GM19023 (cell line): Measurements from ENCODE around the gene RAPGEF1.

ENCODE experiments used
- ATAC-seq: cut with Tn5 transposase; IDR thresholded peaks from one replicate; pipeline ENCODE4 v1.9.1; 2021; ENCODE audit warnings: mild to moderate bottlenecking, moderate library complexity; ENCODE audit not compliant: unreplicated experiment

Gene RAPGEF1

GRCh38 chr9:131708226-131709002 lies 31.5 kb downstream of the RAPGEF1 start:
- ATAC-seq: no peak

GRCh38 chr9:131707733-131708157 lies 32.1 kb downstream of the RAPGEF1 start:
- no peak for ATAC-seq

GRCh38 chr9:131707050-131707449 lies 32.8 kb downstream of the RAPGEF1 start:
- no peak for ATAC-seq

- no peak for ATAC-seq
These were observed 33.3 kb downstream of the RAPGEF1 start for GRCh38 chr9:131706608-131706970.

- ATAC-seq: no peak
These were observed 34.9 kb downstream of the RAPGEF1 start for GRCh38 chr9:131704988-131705387.

GRCh38 chr9:131704141-131704983 lies 35.5 kb downstream of the RAPGEF1 start:
- no peak for ATAC-seq

GRCh38 chr9:131703697-131704096 lies 36.2 kb downstream of the RAPGEF1 start:
- no peak for ATAC-seq

GRCh38 chr9:131702911-131703310 lies 37.0 kb downstream of the RAPGEF1 start:
- ATAC-seq: no peak

GRCh38 chr9:131701789-131702337 lies 38.0 kb downstream of the RAPGEF1 start:
- ATAC-seq: no peak

- ATAC-seq: no peak
These were observed 38.5 kb downstream of the RAPGEF1 start for GRCh38 chr9:131701436-131701781.

GRCh38 chr9:131700765-131701435 lies 39.0 kb downstream of the RAPGEF1 start:
- ATAC-seq: no peak

- no peak for ATAC-seq
These were observed 39.8 kb downstream of the RAPGEF1 start for GRCh38 chr9:131700076-131700475.

- no peak for ATAC-seq
These were observed 41.3 kb downstream of the RAPGEF1 start for GRCh38 chr9:131698618-131698985.

GRCh38 chr9:131697908-131698617 lies 41.8 kb downstream of the RAPGEF1 start:
- no peak for ATAC-seq

- no peak for ATAC-seq
These were observed 42.8 kb downstream of the RAPGEF1 start for GRCh38 chr9:131697097-131697496.

GRCh38 chr9:131695836-131696460 lies 43.9 kb downstream of the RAPGEF1 start:
- ATAC-seq: no peak

GRCh38 chr9:131695366-131695765 lies 44.5 kb downstream of the RAPGEF1 start:
- ATAC-seq: no peak

- no peak for ATAC-seq
These were observed 46.0 kb downstream of the RAPGEF1 start for GRCh38 chr9:131693651-131694597.
